CD14-positive monocyte (primary cell): ENCODE data around the gene PRDM11. TPM values are rescaled to one million over a fixed set of nuclear protein-coding genes. Genes with fewer than 3 reads are reported as not detected.

Experiments
- DNase-seq, 3 donors: peaks; one replicate each; pipeline ENCODE4 v3.0.0-alpha.2; 2011 to 2022
- H2AFZ ChIP-seq: 2 replicates; pipeline ENCODE4 v1.6.0; 2012; ENCODE audit warnings: mild to moderate bottlenecking, low read depth, low read length, inconsistent platforms; ENCODE audit not compliant: insufficient read depth, poor library complexity, severe bottlenecking
- H3K27ac ChIP-seq, 2 donors: 1 replicate in 1 of 2; 2 replicates in 1 of 2; pipeline ENCODE4 v1.5.1; 2012 to 2013; ENCODE audit warnings: low read length in 2 of 2, control low read depth in 1 of 2, inconsistent platforms in 1 of 2, low read depth in 1 of 2, mild to moderate bottlenecking in 1 of 2
- H3K27me3 ChIP-seq, 2 donors: one replicate each; pipeline versions ENCODE4 v1.6.0 to v1.6.1; 2011 to 2013; ENCODE audit warnings: low read length in 2 of 2; ENCODE audit not compliant: control insufficient read depth in 2 of 2, insufficient read depth in 2 of 2
- H3K36me3 ChIP-seq, 2 donors: replicated peaks in 1 of 2; 1 replicate in 1 of 2; 2 replicates in 1 of 2; pipeline versions ENCODE4 v1.5.1 to v1.6.1; 2012 to 2013; ENCODE audit warnings: low read length in 2 of 2, control low read depth in 1 of 2, inconsistent platforms in 1 of 2, mild to moderate bottlenecking in 1 of 2; ENCODE audit not compliant: insufficient read depth in 2 of 2, control insufficient read depth in 1 of 2
- H3K4me1 ChIP-seq, 2 donors: 1 replicate in 1 of 2; 2 replicates in 1 of 2; pipeline versions ENCODE4 v1.5.1 to v1.6.1; 2012 to 2013; ENCODE audit warnings: low read length in 2 of 2, control low read depth in 1 of 2, inconsistent platforms in 1 of 2, mild to moderate bottlenecking in 1 of 2, moderate library complexity in 1 of 2; ENCODE audit not compliant: insufficient read depth in 2 of 2, control insufficient read depth in 1 of 2
- H3K4me2 ChIP-seq: replicated peaks from 2 replicates; pipeline ENCODE3; 2012; ENCODE audit warnings: low read length, moderate library complexity, mild to moderate bottlenecking; ENCODE audit not compliant: poor library complexity, severe bottlenecking; ENCODE audit errors: extremely low read depth
- H3K4me3 ChIP-seq, 3 experiments: fragments of 200-600 bp in 1 of 3; sonication (generic) in 1 of 3; replicated peaks in 1 of 3; 1 replicate in 2 of 3; 2 replicates in 1 of 3; pipeline ENCODE4 v1.5.1; 2011 to 2013; ENCODE audit warnings: low read length in 3 of 3, mild to moderate bottlenecking in 3 of 3, control low read depth in 2 of 3, low read depth in 2 of 3, inconsistent platforms in 1 of 3, moderate library complexity in 1 of 3
- H3K79me2 ChIP-seq: 2 replicates; pipeline ENCODE4 v1.6.0; 2012; ENCODE audit warnings: mild to moderate bottlenecking, control low read depth, inconsistent platforms, low read length, moderate library complexity; ENCODE audit not compliant: insufficient read depth
- H3K9ac ChIP-seq: 2 replicates; pipeline ENCODE4 v1.6.0; 2017; ENCODE audit warnings: low read length, mild to moderate bottlenecking; ENCODE audit not compliant: insufficient read depth, poor library complexity, severe bottlenecking
- H3K9me3 ChIP-seq, 2 donors: replicated peaks in 1 of 2; 1 replicate in 1 of 2; 2 replicates in 1 of 2; pipeline versions ENCODE4 v1.5.1 to v1.6.1; 2012 to 2013; ENCODE audit warnings: low read length in 2 of 2, control low read depth in 1 of 2; ENCODE audit not compliant: control insufficient read depth in 1 of 2, insufficient read depth in 1 of 2
- H4K20me1 ChIP-seq: 2 replicates; pipeline ENCODE4 v1.6.0; 2012; ENCODE audit warnings: mild to moderate bottlenecking, low read length, control low read depth, moderate library complexity; ENCODE audit not compliant: insufficient read depth
- H3K27ac Mint-ChIP-seq, 7 donors: one replicate each; pipeline ENCODE4 v1.8.0; 2020; ENCODE audit warnings: mild to moderate bottlenecking in 7 of 7, mixed read lengths in 7 of 7, moderate library complexity in 6 of 7, inconsistent platforms in 2 of 7
- H3K27me3 Mint-ChIP-seq, 3 donors: one replicate each; pipeline ENCODE4 v1.8.0; 2021 to 2022; ENCODE audit warnings: low read depth in 3 of 3, mild to moderate bottlenecking in 3 of 3, mixed read lengths in 3 of 3, moderate library complexity in 3 of 3, inconsistent platforms in 1 of 3
- H3K36me3 Mint-ChIP-seq, 2 donors: one replicate each; pipeline ENCODE4 v1.8.0; 2020; ENCODE audit warnings: mixed read lengths in 2 of 2, inconsistent platforms in 1 of 2, mild to moderate bottlenecking in 1 of 2
- H3K4me1 Mint-ChIP-seq: one replicate; pipeline ENCODE4 v1.8.0; 2020; ENCODE audit warnings: mild to moderate bottlenecking, mixed read lengths
- H3K4me3 Mint-ChIP-seq, 2 donors: one replicate each; pipeline ENCODE4 v1.8.0; 2020; ENCODE audit warnings: mild to moderate bottlenecking in 2 of 2, mixed read lengths in 2 of 2, moderate library complexity in 1 of 2
- H3K9me3 Mint-ChIP-seq, 7 donors: one replicate each; pipeline ENCODE4 v1.8.0; 2020 to 2022; ENCODE audit warnings: mixed read lengths in 7 of 7, mild to moderate bottlenecking in 6 of 7, moderate library complexity in 6 of 7, inconsistent platforms in 2 of 7
- CTCF ChIP-seq: fragments of 200-600 bp; IDR thresholded peaks from one replicate; pipeline ENCODE4 v1.8.0; 2022; ENCODE audit warnings: antibody characterized with exemption, mild to moderate bottlenecking
- WGBS: methylation state at CpG from one replicate; pipeline ENCODE4 v1.1.5; 2013; ENCODE audit warnings: missing lambda C conversion rate; ENCODE audit not compliant: insufficient coverage; 5-methylcytosine and 5-hydroxymethylcytosine counted together
- intact Hi-C, 2 donors: fragments of 100-400 bp; cut with micrococcal nuclease; formaldehyde crosslinking; loops; one replicate each; pipeline versions ENCODE4 v1.15.0 to v1.15.1; 2023
- polyA plus RNA-seq, 3 donors: library from polyadenylated mRNA; depleted of rRNA in 1 of 3; unstranded in 2 of 3; stranded (reverse) in 1 of 3; fragments of 300-500 nt in 2 of 3; fragments of >200 nt in 1 of 3; fragmentation: Illumina TruSeq in 2 of 3; gene quantifications; 1 replicate in 2 of 3; 2 replicates in 1 of 3; pipeline ENCODE4 v1.2.3, GENCODE V29; 2012 to 2021

Gene PRDM11
- polyA plus RNA-seq, 3 donors: 0.48 to 1.8 TPM; not detected in 1

- intact Hi-C loops: no loop called here
- no peak overlapping the region for H3K4me3 Mint-ChIP-seq
- no peaks in the 10 kb centered on the region for H4K20me1 ChIP-seq
- peaks cover 6% of the 10 kb centered on the region for H3K4me1 Mint-ChIP-seq
- no peak overlapping the region for H2AFZ ChIP-seq
- peaks cover 0 to 1% (median 0%) of the 10 kb centered on the region in 3 donors for H3K27me3 Mint-ChIP-seq
- WGBS: 83% methylated on average over 3 of the region's 8 CpGs
- H3K4me3 ChIP-seq: no peak overlapping the region
- H3K9me3 Mint-ChIP-seq: peaks cover 0 to 1% (median 0%) of the 10 kb centered on the region in 7 donors
- no peaks in the 10 kb centered on the region for H3K79me2 ChIP-seq
- DNase-seq: no peak
- H3K27ac ChIP-seq: no peak overlapping the region
- no peak overlapping the region for H3K27ac Mint-ChIP-seq
- no peak for TF ChIP-seq CTCF
- H3K36me3 ChIP-seq: no peaks in the 10 kb centered on the region
- H3K4me2 ChIP-seq: no peak overlapping the region
- H3K27me3 ChIP-seq: no peaks in the 10 kb centered on the region
- H3K4me1 ChIP-seq: no peaks in the 10 kb centered on the region
- no peaks in the 10 kb centered on the region for H3K9me3 ChIP-seq
- peaks cover 3 to 5% of the 10 kb centered on the region in 2 donors for H3K36me3 Mint-ChIP-seq
- no peak overlapping the region for H3K9ac ChIP-seq
Measured at GRCh38 chr11:45204761-45205160, 58.3 kb downstream of the PRDM11 start.

DNA sequence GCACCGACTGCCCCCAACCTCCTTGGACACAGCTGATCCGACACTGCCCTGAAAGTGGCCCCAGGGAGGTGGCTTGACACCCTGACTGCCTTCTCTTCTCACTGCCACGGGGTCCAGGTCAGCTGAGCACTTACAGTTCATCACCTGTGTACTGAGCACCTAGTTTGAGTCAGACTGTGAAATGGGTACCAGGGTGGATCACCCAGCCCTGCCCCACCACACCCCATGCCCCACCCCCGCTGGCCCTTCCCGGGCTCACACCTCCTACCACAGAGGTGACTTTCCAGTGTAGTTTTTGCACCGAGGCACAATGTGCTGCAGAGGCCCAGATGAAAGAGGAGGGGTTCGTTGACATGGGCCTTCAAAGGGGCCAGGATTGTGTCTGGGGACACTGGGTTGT lies 59.5 kb downstream of the PRDM11 start:
- 92% methylated on average over 5 of the region's 7 CpGs for WGBS
- H3K4me3 Mint-ChIP-seq: no peak overlapping the region
- H3K79me2 ChIP-seq: no peaks in the 10 kb centered on the region
- H3K9me3 ChIP-seq: no peaks in the 10 kb centered on the region
- H4K20me1 ChIP-seq: no peaks in the 10 kb centered on the region
- H3K36me3 Mint-ChIP-seq: peaks cover 3 to 5% of the 10 kb centered on the region in 2 donors
- H3K9ac ChIP-seq: no peak overlapping the region
- peaks cover 10% of the 10 kb centered on the region for H3K4me1 Mint-ChIP-seq
- H3K27ac Mint-ChIP-seq: no peak overlapping the region
- peaks cover 0 to 1% (median 1%) of the 10 kb centered on the region in 3 donors for H3K27me3 Mint-ChIP-seq
- intact Hi-C loops: no loop called here
- DNase-seq: no peak
- no peak overlapping the region for H3K4me3 ChIP-seq
- no peaks in the 10 kb centered on the region for H3K4me1 ChIP-seq
- H3K27me3 ChIP-seq: no peaks in the 10 kb centered on the region
- no peak overlapping the region for H3K27ac ChIP-seq
- no peak overlapping the region for H2AFZ ChIP-seq
- no peak for TF ChIP-seq CTCF
- no peaks in the 10 kb centered on the region for H3K36me3 ChIP-seq
- H3K9me3 Mint-ChIP-seq: peaks cover 0 to 1% (median 0%) of the 10 kb centered on the region in 7 donors
- no peak overlapping the region for H3K4me2 ChIP-seq
